ENCODE measurements around the gene KLC3.
"Not testable (repeated sequence)": the region's sequence is repeated elsewhere in the genome, so short reads cannot be mapped to it uniquely, and the experiment has no call there.

The KLC3 gene

DNA sequence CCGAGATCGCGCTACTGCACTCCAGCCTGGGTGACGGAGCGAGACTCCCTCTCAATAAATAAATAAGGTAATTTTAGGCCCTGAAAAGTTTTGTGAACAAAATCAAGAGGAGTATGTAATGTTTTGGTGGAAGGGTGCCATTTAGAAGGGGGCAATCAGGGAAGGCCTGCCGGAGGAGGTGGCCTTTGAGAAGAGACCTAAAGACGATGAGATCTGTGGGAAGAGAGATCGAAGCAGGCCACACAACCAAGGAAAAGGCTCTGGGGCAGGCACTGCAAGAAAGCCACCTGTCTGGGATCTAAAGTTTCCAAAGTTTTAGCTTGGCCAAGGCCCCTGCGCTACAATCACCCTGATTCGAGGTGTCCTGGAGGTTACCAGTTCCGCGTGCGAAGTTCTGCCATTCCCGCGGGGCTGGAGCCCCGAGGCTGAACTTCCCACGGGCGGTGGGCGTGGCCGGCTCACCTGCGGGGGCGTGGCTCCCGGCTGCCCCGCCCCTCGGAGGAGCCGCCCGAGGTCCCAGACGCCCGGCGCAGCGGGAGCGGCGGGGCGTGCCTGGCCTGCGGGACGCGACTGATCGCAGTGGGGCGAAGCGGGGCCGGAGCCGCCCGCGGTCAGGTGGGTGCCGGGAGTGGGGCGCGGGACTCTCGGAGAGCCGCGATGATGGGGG, at the start of gene KLC3:
KLC3 (plus strand) TSS at position 519 of the 667 bp plus-strand sequence. CDS start 4,792 bp downstream, outside the sequence.
- DNase-seq, result peak; percentile 17

DNA sequence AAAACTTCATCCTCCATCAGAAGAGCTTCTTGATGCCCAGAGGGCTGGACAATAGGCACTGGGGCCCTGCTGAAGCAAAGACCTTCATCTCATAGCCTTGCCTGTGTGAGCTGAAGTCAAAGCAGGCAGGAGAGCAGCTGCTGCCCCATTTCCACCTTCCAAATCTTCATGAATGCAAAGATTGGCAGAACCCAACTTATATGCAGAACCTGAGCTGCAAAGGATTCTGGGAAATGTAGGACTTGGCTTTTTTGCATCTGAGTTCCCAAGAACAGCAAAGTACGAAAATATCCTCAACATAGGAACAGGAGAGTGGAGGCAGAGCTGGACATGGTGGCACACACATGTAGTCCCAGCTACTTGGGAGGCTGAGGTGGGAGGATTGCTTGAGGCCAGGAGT, 48.7 kb upstream of the KLC3 start:
- no peak for DNase-seq

DNA sequence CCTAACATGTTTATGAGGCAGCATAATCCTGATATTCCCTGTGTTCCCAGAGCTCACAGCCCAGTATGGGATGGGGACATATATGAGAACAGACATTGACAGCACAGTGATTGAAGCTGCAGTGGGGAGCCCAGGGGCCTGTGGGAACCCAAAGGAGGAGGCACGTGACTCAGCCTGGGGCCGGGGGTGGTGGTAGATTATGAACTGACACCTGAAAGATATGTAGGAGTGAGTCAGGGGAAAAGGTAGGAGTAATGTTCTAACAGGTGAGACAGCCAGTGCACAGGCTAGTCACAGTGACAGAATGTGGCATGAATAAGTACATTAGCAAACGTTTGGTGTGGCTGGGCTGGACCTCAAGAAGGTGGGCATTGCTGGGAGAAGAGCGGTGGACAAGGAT, 46.9 kb upstream of the KLC3 start:
- no peak for DNase-seq

DNA sequence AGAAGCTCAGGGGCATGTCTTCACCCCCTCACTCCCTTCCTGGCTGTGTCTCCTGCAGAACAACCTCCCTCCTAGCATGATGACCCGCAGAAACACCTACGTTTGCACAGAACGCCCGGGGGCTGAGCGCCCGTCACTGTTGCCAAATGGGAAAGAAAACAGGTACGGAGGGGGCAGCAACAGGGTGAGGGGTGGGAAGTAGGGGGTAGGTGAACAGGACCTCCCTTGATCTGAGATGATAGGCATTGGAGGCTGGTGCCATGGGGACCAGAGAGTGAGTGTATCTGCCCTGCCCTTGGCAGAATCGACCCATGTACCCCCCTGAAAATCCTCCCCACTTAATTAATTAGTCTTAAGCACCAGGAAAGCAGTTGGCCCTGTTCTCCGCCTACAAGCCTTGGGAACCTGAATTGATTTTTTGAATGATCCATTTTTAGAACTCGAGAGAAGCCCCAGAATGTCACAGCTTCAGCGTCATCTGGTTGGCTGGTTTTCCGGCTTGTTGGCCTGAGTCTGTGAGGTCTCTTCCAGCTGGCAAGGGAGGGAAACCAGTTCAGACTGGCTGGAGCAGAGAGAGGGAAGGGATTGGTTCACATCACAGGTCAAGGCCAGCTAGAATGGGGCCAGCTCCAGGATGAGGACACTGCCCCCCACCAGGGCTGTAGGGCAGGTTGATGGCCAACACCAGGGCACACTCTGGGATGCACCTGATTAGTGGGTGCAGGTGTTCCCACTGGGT, 46.1 kb upstream of the KLC3 start:
- DNase-seq, result no peak

DNA sequence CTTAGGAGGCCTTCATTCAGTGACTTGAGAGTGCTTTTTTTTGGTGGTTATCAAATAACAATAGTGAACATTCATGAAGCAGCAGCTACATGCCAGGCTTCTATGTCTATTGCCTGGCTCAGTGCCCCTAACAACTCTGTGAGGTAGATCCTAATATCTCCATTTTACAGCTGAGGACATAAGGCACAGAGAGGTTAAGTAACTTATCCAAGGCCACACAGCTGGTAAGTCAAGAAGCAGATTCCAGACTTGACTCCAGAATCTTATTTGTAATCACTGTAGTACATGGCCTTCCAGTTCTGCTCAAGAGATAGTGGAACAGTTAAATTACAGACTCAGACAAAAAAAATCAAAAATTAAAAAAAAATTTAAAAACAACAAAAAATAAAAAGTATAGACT, 44.7 kb upstream of the KLC3 start:
- no peak for DNase-seq

DNA sequence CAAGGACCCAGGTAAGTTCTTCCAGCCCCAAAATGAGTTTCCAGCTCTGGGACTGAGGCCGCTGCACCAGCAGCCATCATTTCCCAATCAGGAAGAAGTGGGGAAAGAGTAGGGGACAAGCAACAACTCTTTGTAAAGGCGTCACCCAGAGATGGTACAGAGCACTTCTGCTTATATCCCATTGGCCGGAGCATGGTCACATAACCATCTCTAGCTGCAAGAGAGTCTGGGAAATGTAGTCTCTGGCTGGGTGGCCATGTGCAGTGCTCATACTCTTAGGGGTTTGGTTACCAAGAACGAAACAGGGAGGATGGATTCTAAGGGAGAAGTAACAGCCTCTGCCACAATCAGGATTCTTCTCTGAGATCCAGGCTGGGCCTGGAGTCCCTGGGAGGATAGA, 44.2 kb upstream of the KLC3 start:
- DNase-seq, result peak; percentile 9

DNA sequence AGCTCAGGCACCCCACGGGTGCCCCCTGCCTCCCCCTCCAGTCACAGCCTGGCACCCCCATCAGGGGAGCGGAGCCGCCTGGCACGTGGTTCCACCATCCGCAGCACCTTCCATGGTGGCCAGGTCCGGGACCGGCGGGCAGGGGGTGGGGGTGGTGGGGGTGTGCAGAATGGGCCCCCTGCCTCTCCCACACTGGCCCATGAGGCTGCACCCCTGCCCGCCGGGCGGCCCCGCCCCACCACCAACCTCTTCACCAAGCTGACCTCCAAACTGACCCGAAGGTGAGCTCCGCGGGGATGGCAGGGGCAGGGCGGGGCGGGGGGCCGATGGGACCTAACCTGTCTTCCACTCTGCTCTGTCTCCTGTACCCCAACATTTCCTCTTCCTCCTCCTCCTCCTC, 42.9 kb upstream of the KLC3 start:
- DNase-seq, result no peak

DNA sequence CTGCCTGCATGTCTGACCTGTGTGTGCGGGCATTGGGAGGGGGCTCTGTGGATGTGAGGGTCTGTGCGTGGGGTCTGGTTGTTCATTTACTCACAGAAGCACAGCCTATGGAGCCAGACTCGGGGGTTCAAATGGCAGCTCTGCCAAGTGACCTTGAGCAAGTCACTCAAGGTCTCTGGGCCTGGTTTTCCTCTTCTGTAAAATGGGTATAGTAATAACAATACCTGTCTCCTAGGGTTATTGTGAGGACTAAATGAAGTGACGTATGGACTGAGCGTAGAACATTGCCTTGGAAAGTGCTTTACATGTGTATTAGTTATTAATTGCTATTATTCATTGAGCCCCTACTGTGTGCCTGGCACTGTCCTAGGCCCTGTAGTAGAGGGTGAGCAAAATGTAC, 42.3 kb upstream of the KLC3 start:
- no peak for DNase-seq

DNA sequence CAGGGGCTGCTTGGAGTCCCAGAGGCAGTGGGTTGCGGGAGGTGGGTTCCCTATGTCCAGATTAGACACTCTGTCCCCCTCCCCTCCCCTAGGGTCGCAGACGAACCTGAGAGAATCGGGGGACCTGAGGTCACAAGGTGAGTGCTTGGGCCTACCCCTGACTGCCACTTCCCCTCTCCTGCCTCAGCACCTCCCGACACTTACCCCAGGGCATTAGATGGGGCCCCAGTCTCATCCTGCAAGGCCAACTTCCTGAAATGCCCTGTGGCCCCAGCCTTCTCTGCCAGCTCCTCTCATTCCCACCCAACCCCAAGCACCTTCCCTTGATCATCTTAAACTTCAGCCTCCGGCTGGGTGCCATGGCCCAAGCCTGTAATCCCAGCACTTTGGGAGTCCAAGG, 40.8 kb upstream of the KLC3 start:
- no peak for DNase-seq

DNA sequence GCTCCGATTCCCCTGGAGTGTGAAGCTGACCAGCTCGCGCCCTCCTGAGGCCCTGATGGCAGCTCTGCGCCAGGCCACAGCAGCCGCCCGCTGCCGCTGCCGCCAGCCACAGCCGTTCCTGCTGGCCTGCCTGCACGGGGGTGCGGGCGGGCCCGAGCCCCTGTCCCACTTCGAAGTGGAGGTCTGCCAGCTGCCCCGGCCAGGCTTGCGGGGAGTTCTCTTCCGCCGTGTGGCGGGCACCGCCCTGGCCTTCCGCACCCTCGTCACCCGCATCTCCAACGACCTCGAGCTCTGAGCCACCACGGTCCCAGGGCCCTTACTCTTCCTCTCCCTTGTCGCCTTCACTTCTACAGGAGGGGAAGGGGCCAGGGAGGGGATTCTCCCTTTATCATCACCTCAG, 38.1 kb upstream of the KLC3 start:
- no peak for DNase-seq

DNA sequence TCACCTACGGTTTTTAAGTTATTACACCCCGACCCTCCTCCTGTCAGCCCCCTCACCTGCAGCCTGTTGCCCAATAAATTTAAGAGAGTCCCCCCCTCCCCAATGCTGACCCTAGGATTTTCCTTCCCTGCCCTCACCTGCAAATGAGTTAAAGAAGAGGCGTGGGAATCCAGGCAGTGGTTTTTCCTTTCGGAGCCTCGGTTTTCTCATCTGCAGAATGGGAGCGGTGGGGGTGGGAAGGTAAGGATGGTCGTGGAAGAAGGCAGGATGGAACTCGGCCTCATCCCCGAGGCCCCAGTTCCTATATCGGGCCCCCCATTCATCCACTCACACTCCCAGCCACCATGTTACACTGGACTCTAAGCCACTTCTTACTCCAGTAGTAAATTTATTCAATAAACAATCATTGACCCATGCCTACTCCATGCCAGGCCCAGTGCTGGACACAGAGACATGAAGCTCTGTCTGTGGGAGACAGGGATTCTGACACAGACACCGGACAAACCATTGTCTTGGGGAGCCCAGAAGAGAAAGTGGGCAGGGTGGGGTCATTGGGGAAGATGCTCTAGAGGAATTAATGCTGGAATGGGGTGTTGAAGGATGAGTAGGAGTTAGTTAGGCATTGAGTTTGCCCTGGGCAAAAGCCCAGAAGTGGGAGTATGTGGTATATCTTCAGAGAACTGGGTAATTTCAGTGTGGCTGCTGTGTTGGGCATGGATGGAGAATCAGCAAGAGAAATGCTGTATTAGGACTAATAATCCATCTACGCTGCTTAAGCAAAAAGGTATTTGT, 37.1 kb upstream of the KLC3 start:
- DNase-seq, result no peak

DNA sequence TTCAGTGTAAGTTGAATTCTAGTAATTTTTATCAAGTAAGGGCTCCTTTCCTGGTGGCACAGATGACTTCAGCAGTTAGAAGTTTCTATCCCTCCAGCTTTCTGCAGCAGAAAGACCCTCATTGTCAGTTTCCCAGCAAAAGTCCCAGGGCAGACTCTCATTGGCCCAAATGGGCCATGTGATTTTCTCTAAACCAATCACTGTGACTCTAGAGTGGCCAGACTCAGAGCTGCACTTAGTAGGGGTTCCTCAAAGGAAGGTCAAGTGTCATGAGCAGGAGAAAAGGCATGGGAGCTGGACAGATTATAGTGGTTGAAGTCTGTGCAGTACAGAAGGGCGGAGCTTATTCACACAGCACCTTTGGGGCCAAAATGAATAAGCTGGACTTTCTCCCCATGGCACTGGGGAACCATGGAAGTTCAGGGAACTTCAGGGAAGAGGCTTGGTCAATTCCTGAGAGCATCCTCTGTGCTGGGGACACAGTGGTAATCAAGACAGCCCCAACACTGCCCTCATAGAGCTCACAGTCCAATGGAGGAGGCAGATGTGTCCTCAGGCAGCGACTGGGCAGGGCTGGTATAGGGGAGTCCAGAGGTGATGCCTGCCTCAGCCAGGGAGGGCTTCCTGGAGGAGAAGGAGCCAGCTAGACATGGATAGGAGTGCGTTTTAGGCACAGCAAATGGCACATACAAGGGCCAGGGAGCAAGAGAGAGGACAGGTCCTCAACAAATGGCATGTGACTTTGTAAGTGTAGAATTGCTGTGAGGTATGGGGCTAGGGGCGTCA, 36.2 kb upstream of the KLC3 start:
- no peak for DNase-seq

DNA sequence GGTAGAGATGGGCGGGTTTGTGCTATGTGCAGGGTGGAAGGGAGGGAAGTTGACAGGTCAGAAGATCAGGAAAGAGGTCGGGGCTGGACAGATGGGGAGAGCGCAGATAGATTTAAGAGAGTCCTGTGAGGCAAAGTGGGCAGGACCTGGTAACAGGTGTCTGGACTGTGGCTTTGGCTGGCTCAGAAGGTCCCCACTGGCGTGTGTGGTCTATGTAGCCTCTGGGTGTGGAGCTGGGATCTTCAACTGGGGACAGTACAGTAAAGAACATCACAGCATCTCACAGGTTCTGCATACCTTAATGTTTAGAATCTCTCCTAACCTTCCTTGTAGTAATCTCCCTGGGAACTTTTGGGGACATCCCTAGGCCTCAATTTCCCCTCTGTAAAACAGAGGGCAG, 35.5 kb upstream of the KLC3 start:
- no peak for DNase-seq

DNA sequence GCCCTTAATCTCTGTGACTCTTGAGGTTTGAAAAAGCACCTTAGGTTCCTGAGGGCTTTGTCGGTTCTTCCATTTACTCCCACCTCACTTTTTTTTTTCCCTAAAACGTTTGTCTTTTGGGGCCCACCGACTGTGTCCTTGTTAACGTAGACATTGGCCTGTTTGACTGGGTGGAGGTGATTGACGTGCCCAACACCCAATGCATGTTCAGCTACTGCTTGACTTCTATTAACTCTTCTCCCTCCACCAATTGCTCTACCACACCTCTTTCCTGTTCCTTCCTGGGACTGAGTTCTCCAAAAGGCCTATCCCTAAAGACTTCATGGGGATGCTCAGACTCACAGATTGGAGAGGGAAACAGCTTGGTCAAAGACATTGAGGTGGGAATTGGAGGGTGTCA, 35.1 kb upstream of the KLC3 start:
- DNase-seq, result no peak

DNA sequence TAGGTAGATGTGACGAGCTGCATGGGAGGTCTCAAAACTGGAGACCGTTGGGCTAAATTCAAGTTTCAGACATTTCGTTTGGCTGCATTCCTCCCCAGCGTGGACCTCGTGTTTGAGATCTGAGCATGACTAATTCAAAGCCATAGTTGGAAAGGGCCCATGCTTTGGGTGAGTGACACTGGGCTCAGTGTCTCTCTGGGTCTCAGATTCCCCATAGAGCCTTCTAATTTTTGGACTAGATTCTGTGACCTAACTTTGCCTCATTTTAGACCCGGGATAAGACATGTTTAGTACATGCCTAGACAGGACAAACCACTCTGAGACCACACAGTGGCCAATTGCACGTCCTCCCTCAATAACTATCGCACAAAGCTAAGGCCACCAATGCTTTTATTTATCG, 34.5 kb upstream of the KLC3 start:
- no peak for DNase-seq

DNA sequence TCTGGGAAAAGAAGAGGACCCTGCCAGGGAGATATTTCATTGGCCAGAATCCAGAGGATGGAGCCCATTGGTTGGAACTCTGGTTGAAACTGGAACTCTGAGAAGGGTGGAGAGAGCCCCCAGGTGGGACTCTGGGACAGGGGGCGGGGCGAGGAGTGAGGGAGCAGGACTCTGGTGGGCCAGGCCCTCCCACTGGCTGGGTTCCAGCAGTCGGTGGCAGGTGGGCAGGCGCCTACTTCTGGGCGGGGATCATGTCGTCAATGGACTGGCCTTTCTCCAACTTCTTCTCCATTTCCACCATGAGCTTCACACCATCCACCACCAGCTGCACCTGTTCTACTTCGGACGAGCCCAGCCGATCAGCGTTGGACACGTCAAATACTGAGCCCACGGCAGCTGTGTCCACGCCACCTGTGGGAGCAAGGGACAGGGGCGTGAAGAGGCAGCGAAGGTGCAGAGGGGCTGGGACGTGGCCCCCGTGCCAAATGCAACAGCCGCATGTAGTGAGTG, 34.0 kb upstream of the KLC3 start:
- DNase-seq, result no peak

DNA sequence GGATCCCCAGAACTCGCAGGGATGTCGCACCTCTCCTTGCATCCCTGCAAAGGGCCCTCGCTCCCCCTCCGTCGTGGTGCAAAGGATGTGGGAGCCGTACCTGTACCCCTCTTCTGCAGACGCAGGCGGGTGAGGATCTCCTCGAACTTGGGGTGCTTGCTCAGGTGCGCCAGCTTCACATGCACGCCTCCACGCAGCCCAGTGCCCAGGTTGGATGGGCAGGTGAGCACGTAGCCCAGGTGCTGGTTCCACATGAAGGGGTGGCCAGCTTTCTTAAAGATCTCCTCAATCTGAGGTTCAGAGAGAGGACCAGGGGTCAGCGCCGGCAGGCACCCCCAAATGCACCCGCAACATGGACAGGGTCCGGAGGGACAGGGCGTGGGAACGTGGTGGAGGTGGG, 33.2 kb upstream of the KLC3 start:
- DNase-seq, result no peak

DNA sequence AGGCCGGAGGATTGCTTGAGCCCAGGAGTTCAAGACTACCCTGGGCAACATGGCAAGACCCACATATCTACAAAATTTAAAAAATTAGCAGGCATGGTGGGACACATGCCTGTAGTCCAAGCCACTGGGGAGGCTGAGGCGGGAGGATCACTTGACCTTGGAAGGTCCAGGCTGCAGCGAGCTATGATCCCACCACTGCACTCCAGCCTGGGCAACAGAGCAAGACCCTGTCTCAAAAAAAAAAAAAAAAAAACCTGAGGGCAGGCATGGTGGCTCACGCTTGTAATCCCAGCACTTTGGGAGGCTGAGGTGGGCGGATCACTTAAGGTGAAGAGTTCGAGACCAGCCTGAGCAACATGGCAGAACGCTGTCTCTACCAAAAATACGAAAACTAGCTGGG, 31.2 kb upstream of the KLC3 start:
- DNase-seq, result not testable (repeated sequence)

DNA sequence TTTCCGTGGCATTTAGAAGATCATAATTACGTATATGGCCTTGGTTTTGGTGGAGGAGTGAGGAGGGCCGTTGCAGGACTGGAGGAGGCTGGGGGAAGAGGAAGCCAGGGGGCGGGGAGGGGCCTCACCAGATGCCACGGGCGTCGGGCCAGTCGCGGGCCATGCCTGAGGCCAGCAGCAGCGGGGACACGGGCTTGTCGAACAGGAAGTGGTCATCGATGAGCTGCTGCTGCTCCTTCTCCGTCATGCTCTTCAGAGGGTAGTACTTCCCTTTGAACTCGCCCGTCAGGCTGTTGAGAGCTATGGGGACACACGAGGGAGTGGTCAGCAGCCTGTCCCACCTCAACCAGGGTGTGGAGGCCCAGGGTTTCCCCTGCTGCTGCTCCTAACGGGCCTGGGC, 28.9 kb upstream of the KLC3 start:
- DNase-seq, result no peak

DNA sequence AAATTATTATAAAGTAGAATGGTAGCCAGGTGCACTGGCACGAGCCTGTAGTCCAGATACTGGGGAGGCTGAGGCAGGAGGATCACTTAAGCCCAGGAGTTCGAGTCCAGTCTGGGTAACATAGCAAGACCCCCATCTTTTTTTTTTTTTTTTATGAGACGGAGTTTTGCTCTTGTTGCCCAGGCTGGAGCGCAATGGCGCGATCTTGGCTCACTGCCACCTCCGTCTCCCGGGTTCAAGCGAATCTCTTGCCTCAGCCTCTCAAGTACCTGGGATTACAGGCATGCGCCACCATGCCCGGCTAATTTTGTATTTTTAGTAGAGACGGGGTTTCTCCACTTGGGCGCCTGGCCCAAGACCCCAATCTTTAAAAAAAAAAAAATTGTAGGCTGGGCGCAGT, 28.3 kb upstream of the KLC3 start:
- not testable (repeated sequence) for DNase-seq

DNA sequence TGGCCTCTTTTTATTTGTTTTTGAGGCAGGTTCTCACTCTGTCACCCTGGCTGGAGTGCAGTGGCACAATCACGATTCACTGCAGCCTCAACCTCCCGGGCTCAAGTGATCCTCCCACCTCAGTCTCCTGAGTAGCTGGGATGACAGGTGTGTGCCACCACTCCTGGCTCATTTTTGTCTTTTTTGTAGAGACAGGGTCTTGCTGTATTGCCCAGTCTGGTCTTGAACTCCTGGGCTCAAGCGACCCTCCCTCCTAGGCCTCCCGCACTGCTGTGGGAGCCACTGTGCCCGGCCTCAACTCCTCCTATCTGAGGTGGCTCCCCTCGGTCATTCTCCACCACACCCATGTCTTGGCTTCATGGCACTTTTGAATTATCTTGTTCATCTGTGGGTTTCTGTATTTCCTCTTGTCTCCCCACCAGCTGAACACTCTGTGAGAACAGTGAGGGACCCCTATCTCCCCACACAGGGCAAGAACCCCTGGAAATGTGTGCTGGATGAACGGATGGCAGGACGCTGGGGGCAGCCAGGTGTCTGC, 25.8 kb upstream of the KLC3 start:
- DNase-seq, result no peak

DNA sequence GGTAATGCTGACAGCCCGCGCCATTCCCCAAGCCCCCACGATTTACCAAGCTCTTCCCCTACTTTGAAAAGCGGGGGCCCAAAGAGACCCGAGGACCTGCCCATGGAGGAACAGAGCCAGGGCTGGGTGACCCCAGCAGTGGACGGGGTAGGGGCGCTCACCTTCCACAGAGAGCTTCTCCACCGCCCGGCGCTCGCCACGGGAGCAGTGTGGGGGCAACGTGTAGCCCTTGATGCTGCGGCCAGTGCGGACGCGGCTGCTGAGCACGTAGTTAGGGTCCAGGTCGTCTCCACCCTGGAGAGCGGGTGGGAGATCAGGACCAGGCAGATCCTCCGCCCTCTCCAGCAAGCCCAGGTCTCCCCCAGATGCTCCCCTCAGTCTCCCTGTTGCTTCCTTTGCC, 25.2 kb upstream of the KLC3 start:
- DNase-seq, result no peak

All from activated CD4-positive, alpha-beta T cell treated with anti-CD3 and anti-CD28 coated beads, Interleukin-10, Interleukin-2, amounts not matched to agents 100 ng/mL and 50 ng/mL, durations not matched to agents 16 hours and 8 hours (primary cell).